Gastroesophageal sphincter (tissue), 3 donors: ENCODE data around the gene UNC5A.

Experiments
- CTCF ChIP-seq, 4 experiments: fragments of 200-600 bp in 2 of 4; fragments of 450-650 bp in 2 of 4; sonication (generic) in 1 of 4; IDR thresholded peaks; one replicate each; pipeline ENCODE4 v1.5.1; 2017 to 2019; ENCODE audit warnings: antibody characterized with exemption in 4 of 4, mild to moderate bottlenecking in 2 of 4, moderate library complexity in 2 of 4
- EP300 ChIP-seq: sonication (generic); formaldehyde crosslinking; IDR thresholded peaks from one replicate; pipeline ENCODE4 v1.6.1; 2017; ENCODE audit warnings: antibody characterized with exemption, mild to moderate bottlenecking
- POLR2AphosphoS5 ChIP-seq: sonication (generic); formaldehyde crosslinking; IDR thresholded peaks from one replicate; pipeline ENCODE4 v1.6.1; 2017; ENCODE audit warnings: antibody characterized with exemption

GRCh38 chr5:176901260-176902101 lies 91.1 kb downstream of the UNC5A start:
- TF ChIP-seq CTCF (IDR thresholded peaks at IDR 0.05) = no peak
- no peak for TF ChIP-seq POLR2AphosphoS5
- no peak for TF ChIP-seq EP300
